GM15510 (cell line): ENCODE data around the gene HCFC1.
A peak's percentile ranks its signal among the peaks of the same experiment; 100 is the strongest.

Experiments
- POLR2A ChIP-seq: IDR thresholded peaks from 3 replicates; pipeline ENCODE4 v1.6.1; 2011; ENCODE audit warnings: borderline replicate concordance; ENCODE audit not compliant: insufficient read length; ENCODE audit errors: extremely low read depth

HCFC1 gene

DNA sequence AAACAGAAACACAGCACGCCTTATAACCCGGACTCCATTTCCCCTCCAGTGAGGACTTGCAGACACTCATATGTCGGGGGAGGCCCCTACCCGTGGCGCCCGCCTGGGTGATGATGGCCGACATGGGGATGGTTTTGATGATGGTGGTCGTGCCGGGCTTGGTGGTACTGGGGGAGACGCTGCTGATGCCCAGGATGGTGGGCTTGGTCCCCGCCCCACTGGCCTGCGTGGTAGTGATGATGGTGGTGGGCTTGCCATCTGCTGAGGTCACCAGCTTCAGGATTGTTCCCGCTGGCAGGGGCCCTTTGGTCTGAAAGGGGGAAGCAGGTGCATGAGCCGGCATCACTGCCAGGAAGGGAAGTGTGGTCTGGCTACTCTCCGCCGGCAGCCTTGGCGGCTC lies 14.4 kb downstream of the HCFC1 start:
- TF ChIP-seq POLR2A, result no peak

DNA sequence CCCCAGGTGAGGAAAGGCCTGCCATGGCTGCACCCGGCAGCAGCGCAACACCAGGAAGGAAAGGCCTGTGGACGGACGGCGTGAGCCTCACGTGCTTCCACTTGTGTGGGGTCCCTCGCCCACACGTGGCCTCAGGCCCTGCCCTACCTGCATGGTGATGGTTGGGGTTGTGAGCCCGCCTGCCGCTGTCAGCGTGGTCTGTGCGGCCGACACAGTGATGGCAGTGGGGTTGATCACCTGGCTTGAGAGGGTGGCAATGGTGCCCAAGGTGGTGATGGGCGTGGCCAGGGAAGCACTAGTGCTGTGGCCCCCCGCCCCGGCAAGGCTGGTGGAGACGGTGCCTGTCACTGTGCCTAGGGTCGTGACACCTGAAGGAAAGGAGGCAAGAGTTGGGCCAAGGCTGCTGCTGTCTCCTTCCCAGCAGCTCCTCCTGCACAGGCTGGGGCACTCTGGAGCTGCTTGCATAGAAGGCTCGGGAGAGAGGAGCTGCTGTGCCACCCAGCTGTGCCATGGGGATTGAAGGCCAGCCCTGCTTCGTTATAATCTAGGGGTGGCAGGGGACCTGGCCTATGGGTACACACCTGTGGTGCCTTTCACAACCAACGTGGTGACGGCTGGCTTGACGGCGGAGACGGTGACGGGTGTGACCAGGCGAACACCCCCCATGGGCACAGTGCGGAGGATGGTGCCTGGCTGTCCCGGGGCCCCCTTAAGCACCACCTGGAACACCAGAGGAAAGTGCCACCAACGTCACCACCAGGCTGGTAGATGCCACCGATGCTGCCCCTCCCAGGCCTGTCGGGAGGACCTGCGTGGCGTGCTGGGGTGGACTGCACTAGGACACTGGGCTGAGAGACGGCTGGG lies 15.3 kb downstream of the HCFC1 start:
- TF ChIP-seq POLR2A, result no peak

DNA sequence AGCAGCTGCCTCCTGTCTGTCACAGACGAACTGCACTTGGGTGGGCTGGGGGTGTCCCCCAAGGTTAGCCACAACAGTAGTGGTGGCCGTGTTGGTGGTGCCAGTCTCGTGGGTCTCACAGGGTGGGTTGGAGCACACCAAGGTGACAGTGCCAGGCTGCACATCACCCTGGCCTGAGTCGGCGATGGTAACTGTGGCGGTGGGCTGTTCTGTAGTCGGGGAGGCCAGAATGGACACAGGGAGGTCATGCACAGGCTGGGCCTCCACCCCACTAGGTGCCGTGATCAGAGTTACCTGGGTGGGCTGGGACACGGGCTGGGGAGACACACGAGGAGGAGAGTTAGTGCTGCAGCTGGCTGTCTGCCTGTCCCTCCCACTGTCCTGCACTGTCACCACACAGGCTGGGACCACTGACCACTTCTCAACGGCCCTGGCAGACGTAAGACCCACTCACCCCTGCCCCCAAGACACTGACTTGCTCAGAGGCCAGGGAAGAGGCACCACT lies 16.3 kb downstream of the HCFC1 start:
- no peak for TF ChIP-seq POLR2A

DNA sequence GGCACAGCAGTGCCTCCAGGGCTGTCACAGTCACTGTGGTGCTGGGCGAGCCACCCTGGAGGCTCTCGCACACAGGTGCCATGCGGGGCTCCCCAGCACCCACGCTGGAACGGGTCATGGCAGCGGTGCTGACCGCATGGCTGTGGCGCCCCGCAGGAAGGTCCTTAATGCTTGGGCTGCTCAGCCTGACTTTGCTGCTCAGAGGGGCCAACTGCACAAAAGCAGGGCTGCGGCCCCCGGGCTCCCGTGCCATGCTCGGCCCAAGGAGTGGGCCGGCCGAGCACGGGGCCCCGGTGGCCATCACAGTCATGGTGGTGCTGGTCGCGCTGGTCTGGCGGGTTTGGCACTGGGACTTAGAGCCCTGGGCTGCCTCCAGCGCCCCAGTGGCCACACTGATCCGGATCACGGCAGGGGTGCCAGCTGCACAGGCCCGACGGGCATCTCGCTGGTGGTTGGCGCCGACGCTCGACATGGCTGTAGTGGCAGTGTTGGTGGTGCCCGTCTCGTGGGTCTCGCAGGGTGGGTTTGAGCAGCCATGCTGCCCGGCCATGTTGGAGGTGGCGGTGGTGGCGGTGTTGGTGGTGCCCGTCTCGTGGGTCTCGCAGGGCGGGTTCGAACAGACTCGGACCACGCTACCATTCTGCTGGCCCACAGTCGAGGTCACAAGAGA lies 16.9 kb downstream of the HCFC1 start:
- no peak for TF ChIP-seq POLR2A

DNA sequence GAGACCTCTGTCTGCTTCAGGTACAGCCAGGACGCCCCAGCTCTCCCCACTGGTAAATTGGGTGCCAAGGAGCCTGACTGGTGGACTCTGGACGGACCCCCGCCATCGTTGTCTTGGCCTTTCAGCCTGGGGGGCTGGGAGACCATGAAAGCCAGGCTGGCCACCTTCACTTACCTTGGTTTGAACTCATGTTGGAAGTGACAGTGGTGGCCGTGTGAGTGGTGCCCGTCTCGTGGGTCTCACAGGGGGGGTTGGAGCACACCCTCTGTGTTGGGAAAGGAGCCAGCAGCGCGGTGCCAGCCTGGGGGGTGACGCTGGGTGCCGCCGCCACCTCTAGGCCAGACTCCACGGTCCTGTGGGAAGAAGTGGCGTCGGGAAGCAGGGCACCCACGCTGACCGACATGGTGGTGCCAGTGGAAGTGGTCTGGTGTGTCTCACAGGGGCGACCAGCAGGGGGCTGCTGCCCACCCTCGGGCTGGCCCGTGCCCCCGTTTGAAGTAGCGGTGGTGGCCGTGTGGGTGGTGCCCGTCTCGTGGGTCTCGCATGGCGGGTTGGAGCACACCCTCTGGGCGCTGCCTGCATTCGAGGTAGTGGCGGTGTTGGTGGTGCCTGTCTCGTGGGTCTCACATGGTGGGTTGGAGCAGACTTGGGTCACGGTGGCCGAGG lies 17.6 kb downstream of the HCFC1 start:
- TF ChIP-seq POLR2A, result no peak

DNA sequence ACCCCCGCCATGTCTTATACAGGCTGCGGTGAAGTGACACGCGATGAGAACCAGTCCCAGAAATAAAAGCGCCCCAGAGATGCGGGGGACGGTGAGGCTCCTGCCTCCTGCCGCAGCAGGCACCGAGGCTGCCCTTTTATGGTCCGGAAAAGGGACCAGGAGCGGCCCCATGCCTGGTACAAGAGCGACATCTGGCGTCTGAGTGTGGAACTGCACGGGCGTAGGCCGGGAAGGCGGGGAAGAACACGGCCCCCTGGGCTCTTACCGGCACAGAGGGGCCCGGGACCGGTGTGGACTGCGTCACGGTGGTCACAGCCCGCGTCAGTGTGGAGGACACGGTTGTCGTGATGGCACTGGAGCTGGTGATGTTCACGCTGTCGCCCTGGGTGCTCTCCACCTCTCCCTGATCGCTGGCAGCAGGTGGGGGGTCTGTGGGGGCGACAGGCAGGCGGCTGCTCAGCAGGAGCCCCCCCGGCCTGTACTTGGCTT lies 18.2 kb downstream of the HCFC1 start:
- peak; percentile 14 for TF ChIP-seq POLR2A

DNA sequence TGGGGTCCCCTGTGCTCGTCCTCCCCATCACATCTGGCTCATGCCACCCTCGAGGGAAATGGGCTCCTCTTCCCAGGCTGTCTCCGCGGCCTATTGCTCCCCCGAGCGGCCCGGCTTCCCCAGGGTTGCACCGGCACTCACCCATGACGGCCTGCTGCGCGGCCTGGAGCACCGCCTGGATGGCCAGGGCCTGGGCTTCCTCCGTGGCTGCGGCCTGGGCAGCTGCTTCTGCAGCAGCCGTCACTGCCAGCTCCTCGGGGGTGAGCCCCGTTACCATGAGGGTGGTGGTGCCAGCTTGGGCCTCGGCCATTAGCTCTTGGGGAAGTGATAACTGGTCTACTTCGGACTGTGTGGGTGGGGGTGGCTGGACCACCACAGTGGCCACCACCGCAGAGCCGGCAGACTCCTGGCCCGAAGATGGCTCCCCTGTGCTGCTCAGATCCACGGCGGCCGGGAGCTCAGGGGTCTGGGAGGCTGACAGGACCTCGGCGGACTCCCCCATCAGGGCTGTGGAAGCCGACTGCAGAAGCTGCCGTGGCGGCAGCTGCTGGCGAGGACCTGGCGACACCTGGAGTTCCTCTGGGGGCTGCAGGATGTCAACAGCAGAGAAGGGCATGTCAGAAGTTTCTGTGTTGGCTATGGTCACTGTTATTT lies 19.1 kb downstream of the HCFC1 start:
- no peak for TF ChIP-seq POLR2A

DNA sequence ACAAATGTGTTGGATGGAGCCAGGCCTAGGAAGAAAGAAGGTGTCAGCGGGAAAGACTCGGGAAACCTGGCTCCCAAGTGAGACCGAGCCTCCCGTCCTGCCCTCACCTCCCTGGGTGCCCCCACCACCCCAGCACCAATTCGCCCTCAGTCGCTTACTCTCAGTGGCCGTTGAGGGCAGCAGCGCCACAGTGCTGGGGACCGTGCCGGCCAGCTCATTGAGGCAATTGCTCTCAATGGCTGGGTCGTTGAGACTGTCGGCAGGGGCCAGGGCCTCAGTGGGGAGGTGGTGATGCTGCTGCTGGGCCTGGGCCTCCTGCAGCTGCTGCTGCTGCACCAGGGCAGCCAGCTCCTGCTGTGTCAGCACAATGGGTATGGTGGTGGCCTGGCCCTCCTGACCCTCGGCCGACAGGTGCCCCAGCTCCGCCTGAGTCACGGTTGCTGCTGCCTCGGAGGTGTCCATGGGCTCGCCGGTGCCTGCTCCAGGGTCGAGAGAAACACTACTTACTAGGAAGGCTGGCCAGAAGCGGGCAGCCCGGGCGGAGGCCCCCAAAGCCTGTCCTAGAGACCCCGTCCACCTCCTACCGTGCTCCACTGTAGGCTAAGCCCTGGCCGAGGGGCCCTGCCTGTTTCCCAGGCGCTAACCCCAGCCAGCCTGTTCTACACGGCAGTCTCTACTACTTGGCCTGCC lies 19.8 kb downstream of the HCFC1 start:
- no peak for TF ChIP-seq POLR2A

DNA sequence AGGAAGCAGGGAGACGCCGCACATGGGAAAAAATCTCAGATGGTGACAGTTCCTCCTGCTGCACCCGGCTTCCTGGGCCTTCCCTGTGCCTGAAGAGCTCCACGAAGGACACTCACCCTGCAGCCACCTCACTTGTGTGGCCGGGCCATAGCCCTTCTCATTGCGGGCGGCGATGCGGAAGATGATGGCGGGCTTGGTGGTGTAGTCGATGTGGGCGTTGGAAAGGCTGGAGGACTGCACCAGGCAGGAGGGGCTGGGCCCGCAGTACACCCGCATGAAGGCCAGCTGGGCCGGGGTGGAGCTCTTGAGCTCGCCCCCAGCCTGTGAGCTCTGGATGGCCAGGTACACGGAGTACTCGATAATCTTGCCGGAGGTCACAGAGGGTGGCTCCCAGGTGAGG lies 21.5 kb downstream of the HCFC1 start:
- TF ChIP-seq POLR2A, result no peak

DNA sequence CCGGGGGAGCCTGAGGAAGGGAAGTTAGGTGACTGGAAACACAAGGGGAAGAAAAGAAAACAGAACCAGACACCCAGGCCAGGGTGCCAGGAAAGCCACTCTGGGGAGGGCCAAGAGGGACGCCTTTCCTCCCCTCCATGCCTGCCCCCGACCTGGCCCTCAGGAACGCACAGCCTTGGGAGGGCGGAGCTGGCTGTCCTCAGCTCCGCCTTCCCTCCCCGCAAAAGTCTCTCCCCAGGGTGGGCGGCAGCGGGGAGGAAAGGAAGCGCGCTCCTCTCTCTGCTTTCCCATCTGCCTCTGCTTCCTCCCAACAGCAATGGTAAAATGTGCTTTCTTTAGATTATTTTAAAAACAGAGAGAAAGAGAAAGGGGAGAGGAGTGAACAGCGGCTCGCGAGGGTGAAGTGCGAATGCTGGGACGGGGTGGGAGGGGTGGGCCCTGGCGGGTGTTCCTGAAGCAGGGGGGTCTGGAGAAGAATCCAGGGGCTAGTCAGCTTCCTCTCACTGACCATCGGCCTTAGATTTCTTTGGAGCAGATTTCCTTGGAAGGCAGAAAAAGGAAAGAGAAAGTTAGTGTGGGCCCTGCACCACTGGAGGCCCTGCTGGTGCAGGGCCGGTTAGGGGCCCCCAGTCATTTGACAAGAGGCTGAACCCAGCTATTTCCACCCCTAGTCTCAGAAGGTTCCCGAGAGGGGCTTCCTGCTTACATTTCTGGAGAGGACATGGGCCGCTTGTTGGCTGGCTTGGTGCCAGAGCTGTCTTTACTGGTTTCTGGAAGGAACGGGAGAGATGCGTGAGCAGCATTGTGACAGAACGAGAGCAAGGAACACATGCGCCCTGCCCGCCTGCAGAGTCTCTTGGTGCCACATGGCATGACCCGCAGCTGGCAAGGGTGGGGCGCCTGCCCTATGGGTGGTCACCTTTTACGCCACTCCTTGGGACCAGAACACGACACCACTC lies 22.5 kb downstream of the HCFC1 start:
- no peak for TF ChIP-seq POLR2A

DNA sequence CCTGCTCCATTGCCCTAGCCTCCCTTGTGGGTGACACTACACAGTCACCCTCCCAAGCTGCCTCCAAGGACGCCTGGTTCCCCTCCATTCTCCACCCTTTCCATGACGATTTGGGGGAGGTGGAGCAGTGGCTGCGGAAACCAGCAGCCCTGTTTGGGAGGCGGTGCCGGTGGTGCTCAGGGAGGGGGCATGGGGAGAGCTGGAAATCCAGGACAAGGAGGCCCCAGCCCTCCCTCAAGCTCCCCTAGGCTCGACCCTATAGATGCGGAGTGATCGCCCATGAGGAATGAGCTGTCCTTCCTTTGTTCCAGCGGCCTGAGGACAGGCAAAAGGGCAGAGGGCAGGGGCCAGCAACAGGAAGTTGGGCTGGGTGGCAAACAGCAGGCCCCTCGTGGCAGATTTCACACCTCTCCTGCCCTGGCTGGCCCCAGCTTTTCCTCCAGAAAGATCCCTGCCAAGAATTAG lies 23.6 kb downstream of the HCFC1 start:
- no peak for TF ChIP-seq POLR2A

DNA sequence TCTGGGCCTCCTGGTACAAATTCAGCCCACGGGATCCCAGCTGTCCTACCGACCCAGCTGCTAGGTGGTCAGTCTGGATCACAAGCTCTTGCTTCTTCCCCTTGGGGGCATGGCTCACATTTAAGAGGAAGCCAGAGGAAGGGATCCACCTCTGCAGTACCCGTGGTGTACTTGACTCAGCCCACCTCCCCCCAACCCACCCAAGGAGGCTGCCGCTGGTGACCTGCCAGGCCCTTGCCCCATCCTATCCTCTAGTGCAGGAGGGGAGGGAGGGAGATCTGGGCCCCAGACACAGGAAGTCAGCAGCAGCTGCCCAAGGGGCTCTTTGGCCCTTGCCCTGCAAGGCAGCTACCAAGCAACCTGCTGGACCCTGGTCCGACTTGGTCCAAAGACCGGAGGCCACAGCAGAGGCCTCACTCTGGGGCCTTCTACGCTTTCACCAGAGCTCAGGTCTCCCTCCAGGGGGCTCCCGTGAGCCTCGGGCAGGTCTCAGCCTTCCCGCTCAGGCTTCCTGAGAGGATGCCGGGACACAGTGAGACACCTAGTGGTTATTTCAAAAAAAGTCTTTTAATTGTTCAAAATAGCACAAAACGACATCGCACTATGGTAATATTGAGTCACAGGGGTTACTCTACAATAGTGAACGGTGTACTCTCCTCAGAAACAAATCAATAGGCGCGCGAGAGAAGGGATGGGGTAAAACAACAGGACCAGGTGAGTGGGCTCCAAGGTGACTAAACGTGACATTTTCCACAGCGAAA lies 24.4 kb downstream of the HCFC1 start:
- TF ChIP-seq POLR2A, result no peak
